HG03060 (cell line): Measurements from ENCODE around the gene FAM168A.
"Not testable (repeated sequence)": the region's sequence is repeated elsewhere in the genome, so short reads cannot be mapped to it uniquely, and the experiment has no call there.

ENCODE experiments used
- ATAC-seq: cut with Tn5 transposase; IDR thresholded peaks from one replicate; pipeline ENCODE4 v1.9.1; 2021; ENCODE audit warnings: low read depth, moderate number of reproducible peaks; ENCODE audit not compliant: unreplicated experiment

The FAM168A gene

GRCh38 chr11:73597336-73597955, 466 bp downstream of the FAM168A start:
- no peak for ATAC-seq

GRCh38 chr11:73596547-73596946, 1.4 kb downstream of the FAM168A start:
- no peak for ATAC-seq

GRCh38 chr11:73592640-73593039, 5.3 kb downstream of the FAM168A start:
- no peak for ATAC-seq

- ATAC-seq: no peak
Observed at GRCh38 chr11:73591743-73592142, 6.2 kb downstream of the FAM168A start.

- no peak for ATAC-seq
Observed at GRCh38 chr11:73590991-73591390, 6.9 kb downstream of the FAM168A start.

GRCh38 chr11:73586791-73587190, 11.1 kb downstream of the FAM168A start:
- ATAC-seq: no peak

- no peak for ATAC-seq
Observed at GRCh38 chr11:73585834-73586575, 11.9 kb downstream of the FAM168A start.

- no peak for ATAC-seq
Observed at GRCh38 chr11:73584831-73585230, 13.1 kb downstream of the FAM168A start.

GRCh38 chr11:73582653-73583052, 15.3 kb downstream of the FAM168A start:
- no peak for ATAC-seq

GRCh38 chr11:73580749-73581148, 17.2 kb downstream of the FAM168A start:
- not testable (repeated sequence) for ATAC-seq

- no peak for ATAC-seq
Observed at GRCh38 chr11:73579641-73580434, 18.1 kb downstream of the FAM168A start.

GRCh38 chr11:73578592-73579185, 19.2 kb downstream of the FAM168A start:
- no peak for ATAC-seq

GRCh38 chr11:73577496-73577917, 20.4 kb downstream of the FAM168A start:
- no peak for ATAC-seq

GRCh38 chr11:73576185-73576614, 21.7 kb downstream of the FAM168A start:
- ATAC-seq: no peak

- not testable (repeated sequence) for ATAC-seq
Observed at GRCh38 chr11:73571982-73572381, 25.9 kb downstream of the FAM168A start.

- no peak for ATAC-seq
Observed at GRCh38 chr11:73570415-73571114, 27.3 kb downstream of the FAM168A start.

GRCh38 chr11:73566977-73567755, 30.7 kb downstream of the FAM168A start:
- ATAC-seq: no peak

GRCh38 chr11:73566422-73566821, 31.5 kb downstream of the FAM168A start:
- no peak for ATAC-seq

GRCh38 chr11:73565804-73566203, 32.1 kb downstream of the FAM168A start:
- no peak for ATAC-seq

GRCh38 chr11:73564903-73565302, 33.0 kb downstream of the FAM168A start:
- no peak for ATAC-seq
